ENCODE measurements around the gene BRD7.

DNA sequence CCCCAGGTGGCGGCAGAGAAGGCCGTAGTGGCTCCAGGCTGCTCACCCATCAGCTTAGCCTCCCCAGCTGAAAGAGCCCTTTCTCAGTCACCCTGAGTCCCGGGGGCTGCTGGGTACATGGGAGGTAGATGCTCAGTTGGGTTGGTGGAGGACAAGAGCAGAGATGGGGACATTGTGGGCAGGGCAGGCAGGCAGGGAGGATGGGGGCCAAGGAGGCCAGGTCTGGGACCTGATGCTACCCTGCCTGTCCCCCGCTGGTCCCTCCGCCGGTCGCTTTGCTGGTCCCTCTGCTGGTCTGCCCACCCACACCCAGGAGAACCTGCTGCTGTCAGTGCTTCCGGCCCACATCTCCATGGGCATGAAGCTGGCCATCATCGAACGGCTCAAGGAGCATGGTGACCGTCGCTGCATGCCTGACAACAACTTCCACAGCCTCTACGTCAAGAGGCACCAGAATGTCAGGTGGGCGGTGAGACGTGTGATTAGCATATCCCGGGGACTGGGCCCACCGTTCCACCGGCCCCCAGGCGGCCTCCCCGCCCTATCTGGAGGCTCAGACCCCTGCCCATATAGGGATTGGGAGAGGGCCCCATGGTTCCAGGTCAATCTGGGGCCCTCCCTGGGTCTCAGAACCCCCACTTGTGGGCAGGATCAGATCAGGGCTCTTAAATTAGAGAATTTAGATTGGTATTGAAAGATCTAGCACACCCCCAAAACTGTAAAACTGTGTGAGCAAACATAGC, 75.6 kb downstream of the BRD7 start:
- TF ChIP-seq, protein P1, sequence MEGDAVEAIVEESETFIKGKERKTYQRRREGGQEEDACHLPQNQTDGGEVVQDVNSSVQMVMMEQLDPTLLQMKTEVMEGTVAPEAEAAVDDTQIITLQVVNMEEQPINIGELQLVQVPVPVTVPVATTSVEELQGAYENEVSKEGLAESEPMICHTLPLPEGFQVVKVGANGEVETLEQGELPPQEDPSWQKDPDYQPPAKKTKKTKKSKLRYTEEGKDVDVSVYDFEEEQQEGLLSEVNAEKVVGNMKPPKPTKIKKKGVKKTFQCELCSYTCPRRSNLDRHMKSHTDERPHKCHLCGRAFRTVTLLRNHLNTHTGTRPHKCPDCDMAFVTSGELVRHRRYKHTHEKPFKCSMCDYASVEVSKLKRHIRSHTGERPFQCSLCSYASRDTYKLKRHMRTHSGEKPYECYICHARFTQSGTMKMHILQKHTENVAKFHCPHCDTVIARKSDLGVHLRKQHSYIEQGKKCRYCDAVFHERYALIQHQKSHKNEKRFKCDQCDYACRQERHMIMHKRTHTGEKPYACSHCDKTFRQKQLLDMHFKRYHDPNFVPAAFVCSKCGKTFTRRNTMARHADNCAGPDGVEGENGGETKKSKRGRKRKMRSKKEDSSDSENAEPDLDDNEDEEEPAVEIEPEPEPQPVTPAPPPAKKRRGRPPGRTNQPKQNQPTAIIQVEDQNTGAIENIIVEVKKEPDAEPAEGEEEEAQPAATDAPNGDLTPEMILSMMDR (IDR thresholded peaks at IDR 0.05; ENCODE audit: insufficient read depth, low read length, poor library complexity, severe bottlenecking): no peak
- TF ChIP-seq EZH2phosphoT487 (conservative IDR thresholded peaks at IDR 0.05; ENCODE audit: low read length): no peak
